Measurements from ENCODE around the gene SSR1.
A peak's percentile ranks its signal among the peaks of the same experiment; 100 is the strongest.

The SSR1 gene

GRCh38 chr6:7238900-7239589 lies 74.0 kb downstream of the SSR1 start:
- H3K9me3 ChIP-seq (replicated peaks in 1 of 11): no peaks in the 10 kb centered on the region
- H3K4me2 ChIP-seq: peak overlapping the region; percentile 31 to 83 (median 60)
- no peak overlapping the region for H3K4me3 ChIP-seq
- no peak for TF ChIP-seq Cebpa-rat (IDR thresholded peaks at IDR 0.05)
- H3K27ac ChIP-seq: peak overlapping the region in 7 of 11 experiments; percentile 9 to 47 (median 29); a peak in 10 of 22 replicates
- peaks cover 65 to 100% (median 79%) of the 10 kb centered on the region in 10 experiments for H3K4me1 ChIP-seq
- H3K9ac ChIP-seq: peak overlapping the region in 8 of 11 experiments; percentile 3 to 38 (median 16); a peak in 6 of 22 replicates
- peaks cover 47 to 80% (median 64%) of the 10 kb centered on the region in 11 experiments for H3K36me3 ChIP-seq
- H3K27me3 ChIP-seq: no peaks in the 10 kb centered on the region
- H4K20me1 ChIP-seq: peaks cover 8 to 84% (median 65%) of the 10 kb centered on the region in 11 experiments; a peak in 18 of 22 replicates

GRCh38 chr6:7238526-7238899 lies 74.5 kb downstream of the SSR1 start:
- TF ChIP-seq Cebpa-rat (IDR thresholded peaks at IDR 0.05): no peak
- H3K4me3 ChIP-seq: no peak overlapping the region
- peak overlapping the region in 3 of 11 experiments; percentile 17 to 31 (median 27); a peak in 3 of 22 replicates for H3K9ac ChIP-seq
- peaks cover 66 to 100% (median 78%) of the 10 kb centered on the region in 10 experiments for H3K4me1 ChIP-seq
- no peaks in the 10 kb centered on the region for H3K9me3 ChIP-seq (replicated peaks in 1 of 11)
- H4K20me1 ChIP-seq: peaks cover 13 to 88% (median 70%) of the 10 kb centered on the region in 11 experiments; a peak in 18 of 22 replicates
- H3K27ac ChIP-seq: 0 out of 22 replicates have a peak overlapping the region, but pooled peaks of 1 of the 11 experiments have one; percentile 47
- no peaks in the 10 kb centered on the region for H3K27me3 ChIP-seq
- H3K4me2 ChIP-seq: peak overlapping the region; percentile 31 to 83 (median 60)
- peaks cover 50 to 84% (median 67%) of the 10 kb centered on the region in 11 experiments for H3K36me3 ChIP-seq

DNA sequence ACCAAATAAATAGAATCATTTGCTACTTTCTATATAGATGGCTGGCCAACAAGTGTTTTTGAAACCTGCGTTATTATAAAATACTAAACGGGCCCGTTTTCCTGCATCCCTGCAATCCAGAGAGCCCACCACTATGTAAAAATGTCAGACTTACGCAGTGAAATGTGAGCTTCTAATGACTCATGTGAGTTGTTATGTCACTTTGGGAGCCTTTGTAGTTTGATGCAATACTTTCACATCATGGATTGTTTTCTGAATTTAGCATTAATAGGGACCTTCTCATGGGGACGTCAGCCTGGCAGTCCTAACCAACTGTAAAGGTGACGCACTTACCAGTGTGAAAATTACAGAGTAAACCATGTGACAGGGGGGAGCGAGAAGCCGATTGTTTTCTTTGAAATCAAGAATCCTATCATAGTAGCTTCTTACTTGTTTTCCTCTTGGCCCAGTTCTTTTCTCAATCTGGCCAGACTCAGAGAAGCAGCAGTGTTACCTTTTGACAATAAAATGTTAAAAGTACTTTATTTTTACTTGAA lies 75.3 kb downstream of the SSR1 start:
- no peak for TF ChIP-seq Cebpa-rat (IDR thresholded peaks at IDR 0.05)
- Histone ChIP-seq H3K27ac (0 out of 22 replicates have a peak overlapping the region, but pooled peaks of 1 of the 11 experiments have one; percentile 3), H3K9me3 (replicated peaks in 1 of 11) (no peaks in the 10 kb centered on the region), H3K4me1 (peaks cover 59 to 93% (median 72%) of the 10 kb centered on the region in 10 experiments), H4K20me1 (peaks cover 14 to 94% (median 76%) of the 10 kb centered on the region in 11 experiments; a peak in 18 of 22 replicates), H3K4me2 (peak overlapping the region in 8 of 11 experiments; percentile 20 to 80 (median 60); a peak in 10 of 22 replicates), H3K9ac (peak overlapping the region in 2 of 11 experiments; percentile 22 to 31; a peak in 2 of 22 replicates), H3K36me3 (peaks cover 55 to 92% (median 74%) of the 10 kb centered on the region in 11 experiments), H3K27me3 (no peaks in the 10 kb centered on the region), H3K4me3 (no peak overlapping the region)

DNA sequence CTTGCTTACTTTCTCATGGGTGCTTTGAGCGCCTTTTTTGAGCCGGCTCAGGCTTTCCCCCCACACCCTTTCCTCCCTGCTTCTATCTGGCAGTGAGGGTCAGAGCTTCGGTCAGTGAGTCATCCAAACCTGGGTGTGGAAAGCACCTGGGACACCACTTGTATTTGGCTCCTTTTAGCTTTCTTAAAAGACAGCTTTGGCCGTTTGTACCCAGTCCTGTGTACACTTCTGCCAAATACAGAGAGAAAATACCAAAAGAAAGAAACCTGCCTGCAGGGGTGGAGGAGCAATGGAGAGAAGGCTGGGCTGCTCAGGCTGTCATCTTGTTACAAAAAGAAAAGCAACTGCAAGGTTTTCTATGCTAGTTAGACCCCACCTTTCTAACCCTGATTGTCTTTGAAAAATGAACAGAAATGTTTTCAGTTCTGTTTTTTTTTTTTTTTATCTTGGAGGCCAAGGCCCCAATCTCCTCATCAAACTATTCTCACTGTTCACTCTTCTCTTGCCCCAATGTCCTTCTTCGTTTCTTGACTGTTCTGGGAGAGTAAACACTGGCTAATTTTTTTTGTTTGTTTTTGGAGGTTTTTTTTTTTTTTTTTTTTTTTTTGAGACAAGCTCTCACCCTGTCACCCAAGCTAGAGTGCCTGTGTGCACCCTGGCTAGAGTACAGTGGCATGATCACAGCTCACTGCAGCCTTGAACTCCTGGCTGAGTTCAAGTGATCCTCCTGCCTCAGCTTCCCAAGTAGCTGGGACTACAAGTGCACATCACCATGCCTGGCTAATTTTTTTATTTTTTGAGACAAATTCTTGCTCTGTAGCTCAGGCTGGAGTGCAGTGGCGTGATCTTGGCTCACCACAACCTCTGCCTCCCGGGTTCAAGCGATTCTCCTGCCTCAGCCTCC lies 76.4 kb downstream of the SSR1 start:
- no peak for TF ChIP-seq Cebpa-rat (IDR thresholded peaks at IDR 0.05)
- peak overlapping the region in 1 of 11 experiments; percentile 44; a peak in 3 of 22 replicates for H3K9ac ChIP-seq
- no peaks in the 10 kb centered on the region for H3K9me3 ChIP-seq (replicated peaks in 1 of 11)
- peaks cover 14 to 98% (median 72%) of the 10 kb centered on the region in 11 experiments; a peak in 18 of 22 replicates for H4K20me1 ChIP-seq
- peak overlapping the region in 4 of 11 experiments; percentile 4 to 12 (median 8); a peak in 3 of 22 replicates for H3K27ac ChIP-seq
- peaks cover 66 to 99% (median 80%) of the 10 kb centered on the region in 11 experiments for H3K36me3 ChIP-seq
- peaks cover 52 to 82% (median 64%) of the 10 kb centered on the region in 10 experiments for H3K4me1 ChIP-seq
- H3K4me2 ChIP-seq: peak overlapping the region in 8 of 11 experiments; percentile 6 to 40 (median 17); a peak in 7 of 22 replicates
- H3K27me3 ChIP-seq: no peaks in the 10 kb centered on the region
- H3K4me3 ChIP-seq: no peak overlapping the region

GRCh38 chr6:7235712-7236305 lies 77.2 kb downstream of the SSR1 start:
- TF ChIP-seq Cebpa-rat (IDR thresholded peaks at IDR 0.05): no peak
- Histone ChIP-seq H3K4me2 (peak overlapping the region in 8 of 11 experiments; percentile 6 to 40 (median 17); a peak in 7 of 22 replicates), H3K27me3 (no peaks in the 10 kb centered on the region), H3K36me3 (peaks cover 69 to 99% (median 80%) of the 10 kb centered on the region in 11 experiments), H3K27ac (peak overlapping the region in 4 of 11 experiments; percentile 4 to 12 (median 8); a peak in 2 of 22 replicates), H3K9ac (peak overlapping the region in 1 of 11 experiments; percentile 44; a peak in 2 of 22 replicates), H3K4me1 (peaks cover 46 to 77% (median 57%) of the 10 kb centered on the region in 10 experiments), H3K4me3 (no peak overlapping the region), H4K20me1 (peaks cover 14 to 98% (median 70%) of the 10 kb centered on the region in 11 experiments; a peak in 18 of 22 replicates), H3K9me3 (replicated peaks in 1 of 11) (no peaks in the 10 kb centered on the region)

DNA sequence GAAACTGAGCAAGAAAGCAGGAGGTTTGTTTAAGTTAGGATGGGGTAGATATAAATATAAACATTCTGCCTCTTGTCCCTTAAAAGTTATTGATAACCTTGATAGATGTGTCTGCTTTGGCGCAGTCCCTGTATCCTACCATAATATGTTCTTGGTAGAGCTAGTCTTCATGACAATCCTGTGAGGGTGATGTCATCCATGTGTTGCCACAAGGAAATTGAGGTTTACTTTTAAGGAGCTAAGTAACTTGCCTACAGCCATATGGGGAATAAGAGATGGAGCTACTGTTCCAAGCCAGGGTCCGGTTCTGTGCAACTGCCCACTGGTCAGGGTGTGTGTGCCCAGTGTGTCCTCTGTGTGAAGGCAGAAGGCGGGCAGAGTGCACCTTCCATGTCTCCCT lies 78.5 kb downstream of the SSR1 start:
- no peak overlapping the region for H3K4me2 ChIP-seq

DNA sequence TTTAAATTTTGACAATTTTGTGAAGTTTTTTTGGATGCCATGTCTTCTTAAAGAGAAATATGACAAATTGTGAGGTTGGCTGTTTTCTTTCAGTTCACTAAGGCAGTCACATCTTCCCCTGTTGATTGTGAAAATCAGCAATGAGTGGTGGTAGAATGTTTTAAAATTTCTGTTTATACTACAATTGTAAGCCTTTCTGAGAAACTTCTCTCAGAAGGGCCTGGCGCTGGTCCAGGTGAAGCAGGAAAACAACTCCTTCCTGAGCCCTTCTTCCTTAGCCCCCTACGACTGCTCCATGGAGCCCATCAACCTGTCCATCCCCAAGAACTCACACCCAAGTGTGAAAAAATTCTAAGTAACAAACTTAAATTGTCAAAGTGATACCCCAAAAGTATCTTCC lies 80.6 kb downstream of the SSR1 start:
- Histone ChIP-seq H3K4me2 (peak overlapping the region in 1 of 11 experiments; percentile 21; a peak in 1 of 22 replicates), H3K36me3 (peaks cover 88 to 100% (median 96%) of the 10 kb centered on the region in 11 experiments), H4K20me1 (peaks cover 14 to 98% (median 52%) of the 10 kb centered on the region in 11 experiments; a peak in 18 of 22 replicates), H3K27ac (no peak overlapping the region), H3K4me1 (peaks cover 20 to 42% (median 28%) of the 10 kb centered on the region in 10 experiments), H3K9ac (peak overlapping the region in 1 of 11 experiments; percentile 29; a peak in 1 of 22 replicates), H3K4me3 (no peak overlapping the region), H3K9me3 (replicated peaks in 1 of 11) (no peaks in the 10 kb centered on the region), H3K27me3 (no peaks in the 10 kb centered on the region)
- TF ChIP-seq Cebpa-rat (IDR thresholded peaks at IDR 0.05): no peak

More for the DNA sequence above, 78.5 kb downstream of the SSR1 start:
- Histone ChIP-seq H3K9me3 (replicated peaks in 1 of 11) (no peaks in the 10 kb centered on the region), H3K27ac (no peak overlapping the region), H3K36me3 (peaks cover 73 to 100% (median 81%) of the 10 kb centered on the region in 11 experiments), H3K4me1 (peaks cover 42 to 64% (median 50%) of the 10 kb centered on the region in 10 experiments), H4K20me1 (peaks cover 14 to 100% (median 68%) of the 10 kb centered on the region in 11 experiments; a peak in 18 of 22 replicates), H3K27me3 (no peaks in the 10 kb centered on the region), H3K9ac (no peak overlapping the region), H3K4me3 (no peak overlapping the region)
- TF ChIP-seq Cebpa-rat (IDR thresholded peaks at IDR 0.05): no peak

All from BLaER1 treated with 17β-estradiol and CSF1 and Interleukin-3, amounts not matched to agents 10 nM and 100 nM (cell line).